GM12801 (cell line): ENCODE data around the gene BICDL1.

Experiments used
- TF ChIP-seq, protein P1 (sequence below): IDR thresholded peaks from one replicate; pipeline ENCODE4 v1.5.1; 2011; ENCODE audit warnings: control low read depth; ENCODE audit not compliant: insufficient read length; ENCODE audit errors: extremely low read depth

BICDL1 gene

DNA sequence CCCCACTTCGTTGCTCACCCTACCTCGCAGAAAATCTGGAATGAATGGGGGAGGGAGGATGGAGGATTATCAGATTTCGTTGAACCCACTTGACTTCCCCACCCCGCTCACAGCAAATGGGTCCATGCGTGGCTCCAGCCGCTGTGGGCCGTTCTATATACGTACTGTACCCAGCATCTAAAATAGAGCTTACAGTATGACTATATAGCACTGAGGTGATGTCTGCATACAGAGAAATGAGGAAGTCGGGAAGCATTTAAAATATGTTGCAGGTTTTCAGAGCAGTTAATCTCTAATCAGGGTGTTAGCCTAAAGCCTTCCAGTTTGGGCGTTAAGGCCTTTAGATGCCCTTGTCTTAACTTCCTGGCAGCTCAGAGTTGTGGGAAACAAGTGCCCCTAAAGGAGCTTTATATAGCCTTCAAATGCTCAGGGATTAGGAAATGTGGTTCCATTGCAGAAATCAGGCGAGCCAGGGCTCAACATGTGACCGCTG, 1.4 kb downstream of the BICDL1 start:
- TF ChIP-seq, protein P1, sequence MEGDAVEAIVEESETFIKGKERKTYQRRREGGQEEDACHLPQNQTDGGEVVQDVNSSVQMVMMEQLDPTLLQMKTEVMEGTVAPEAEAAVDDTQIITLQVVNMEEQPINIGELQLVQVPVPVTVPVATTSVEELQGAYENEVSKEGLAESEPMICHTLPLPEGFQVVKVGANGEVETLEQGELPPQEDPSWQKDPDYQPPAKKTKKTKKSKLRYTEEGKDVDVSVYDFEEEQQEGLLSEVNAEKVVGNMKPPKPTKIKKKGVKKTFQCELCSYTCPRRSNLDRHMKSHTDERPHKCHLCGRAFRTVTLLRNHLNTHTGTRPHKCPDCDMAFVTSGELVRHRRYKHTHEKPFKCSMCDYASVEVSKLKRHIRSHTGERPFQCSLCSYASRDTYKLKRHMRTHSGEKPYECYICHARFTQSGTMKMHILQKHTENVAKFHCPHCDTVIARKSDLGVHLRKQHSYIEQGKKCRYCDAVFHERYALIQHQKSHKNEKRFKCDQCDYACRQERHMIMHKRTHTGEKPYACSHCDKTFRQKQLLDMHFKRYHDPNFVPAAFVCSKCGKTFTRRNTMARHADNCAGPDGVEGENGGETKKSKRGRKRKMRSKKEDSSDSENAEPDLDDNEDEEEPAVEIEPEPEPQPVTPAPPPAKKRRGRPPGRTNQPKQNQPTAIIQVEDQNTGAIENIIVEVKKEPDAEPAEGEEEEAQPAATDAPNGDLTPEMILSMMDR, result no peak

DNA sequence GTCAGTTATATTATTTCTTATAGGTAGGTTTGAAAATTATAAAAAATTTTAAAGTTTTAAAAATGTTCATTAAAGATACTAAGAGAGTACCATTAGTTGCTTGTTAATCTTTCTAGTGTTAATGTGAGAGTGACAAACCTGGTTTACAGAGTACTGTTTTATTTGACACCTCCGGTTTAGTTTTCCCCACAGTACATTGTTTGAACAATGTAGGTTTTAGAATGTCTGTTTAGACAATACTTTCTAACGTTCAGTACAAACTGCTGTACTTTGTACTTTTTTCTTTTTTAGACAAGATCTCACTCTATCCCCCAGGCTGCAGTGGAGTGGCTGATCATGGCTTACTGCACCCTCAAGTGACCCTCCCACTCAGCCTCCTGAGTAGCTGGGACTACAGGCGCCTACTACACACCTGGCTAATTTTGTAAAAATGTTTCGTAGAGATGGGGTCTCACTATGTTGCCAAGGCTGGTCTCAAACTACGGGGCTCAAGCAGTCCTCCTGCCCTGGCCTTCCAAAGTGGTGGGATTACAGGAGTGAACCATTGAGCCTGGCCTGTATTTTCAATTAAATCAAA, 3.2 kb downstream of the BICDL1 start:
- TF ChIP-seq, protein P1, result no peak

DNA sequence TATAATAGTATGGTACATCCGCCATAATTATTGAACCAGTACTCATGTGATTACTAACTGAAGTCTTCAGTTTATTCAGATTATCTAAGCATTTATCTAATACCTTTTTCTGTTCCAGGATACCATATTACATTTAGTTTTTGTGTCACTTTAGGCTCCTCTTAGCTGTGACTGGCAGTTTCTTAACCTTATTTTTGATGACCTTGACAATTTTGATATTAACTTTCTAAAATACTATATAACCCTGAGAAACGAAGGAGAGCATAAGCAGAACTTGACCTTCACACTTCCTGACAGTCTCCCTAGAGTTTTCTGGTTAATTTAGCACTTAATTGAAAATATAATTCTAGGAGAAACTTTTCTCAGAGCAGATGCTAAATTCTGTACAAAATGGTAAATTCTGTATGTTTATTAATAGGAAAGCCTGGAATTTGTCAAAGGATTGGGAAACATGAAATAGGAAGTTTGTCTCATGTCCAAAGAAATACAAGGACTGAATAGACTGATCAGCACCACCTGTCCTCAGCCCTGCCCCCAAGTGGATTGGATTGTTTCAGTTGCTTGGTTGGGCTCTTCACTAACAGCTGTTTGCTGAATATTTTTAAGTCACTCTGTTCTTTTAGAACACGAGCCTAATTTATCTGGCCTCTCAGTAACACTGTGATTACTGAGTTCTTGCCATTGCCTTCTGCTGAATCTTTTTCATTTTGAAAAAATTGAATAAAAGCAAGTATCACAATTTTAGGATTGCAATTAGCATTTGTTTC, 6.0 kb downstream of the BICDL1 start:
- TF ChIP-seq, protein P1, result no peak

DNA sequence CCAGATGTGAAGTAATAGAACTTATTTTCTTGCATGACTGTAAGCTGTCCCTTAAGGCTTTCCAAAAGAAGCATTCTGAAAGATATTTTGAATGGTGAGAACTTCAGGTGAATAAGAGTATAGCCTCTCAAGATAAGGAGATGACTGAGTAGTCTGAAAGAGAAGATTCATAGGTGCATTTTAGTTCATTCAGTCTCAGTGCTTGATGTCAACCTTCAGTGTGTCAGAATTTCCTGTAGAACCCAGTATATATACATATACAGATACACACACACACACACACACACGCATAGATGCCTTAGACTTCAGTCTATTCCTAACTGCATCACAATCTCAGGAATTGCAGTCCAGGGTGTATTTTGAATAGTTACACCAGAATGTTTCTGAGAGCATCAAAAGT, 7.4 kb downstream of the BICDL1 start:
- TF ChIP-seq, protein P1, result no peak

DNA sequence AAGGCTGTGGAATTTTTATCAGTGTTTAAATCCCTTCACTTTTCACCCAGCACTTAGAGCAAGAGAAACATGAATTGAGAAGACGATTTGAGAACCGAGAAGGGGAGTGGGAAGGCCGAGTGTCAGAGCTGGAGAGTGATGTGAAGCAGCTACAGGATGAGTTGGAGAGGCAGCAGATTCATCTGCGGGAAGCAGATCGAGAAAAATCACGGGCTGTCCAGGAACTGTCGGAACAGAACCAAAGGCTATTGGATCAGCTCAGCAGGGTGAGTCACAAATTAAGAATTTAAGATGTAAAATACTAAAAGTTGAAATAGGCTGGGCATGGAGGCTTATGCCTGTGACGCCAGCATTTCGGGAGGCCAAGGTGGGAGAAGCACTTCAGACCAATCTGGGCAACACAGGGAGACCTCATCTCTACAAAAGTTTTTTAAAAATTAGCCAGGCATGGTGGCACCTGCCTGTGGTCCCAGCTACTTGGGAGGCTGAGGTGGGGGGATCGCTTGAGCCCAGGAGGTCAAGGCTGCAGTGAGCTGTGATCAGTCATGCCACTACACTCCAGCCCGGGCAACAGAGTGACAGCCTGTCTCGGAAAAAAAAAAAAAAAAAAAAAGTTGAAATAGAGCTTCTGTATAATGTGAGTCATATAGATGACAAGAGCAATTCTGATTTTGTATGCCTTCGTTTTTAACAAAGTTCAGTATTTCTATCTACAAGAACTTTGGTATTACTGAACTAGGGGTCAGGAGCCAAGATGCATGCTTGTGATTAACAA, 9.6 kb downstream of the BICDL1 start:
- TF ChIP-seq, protein P1, result no peak

DNA sequence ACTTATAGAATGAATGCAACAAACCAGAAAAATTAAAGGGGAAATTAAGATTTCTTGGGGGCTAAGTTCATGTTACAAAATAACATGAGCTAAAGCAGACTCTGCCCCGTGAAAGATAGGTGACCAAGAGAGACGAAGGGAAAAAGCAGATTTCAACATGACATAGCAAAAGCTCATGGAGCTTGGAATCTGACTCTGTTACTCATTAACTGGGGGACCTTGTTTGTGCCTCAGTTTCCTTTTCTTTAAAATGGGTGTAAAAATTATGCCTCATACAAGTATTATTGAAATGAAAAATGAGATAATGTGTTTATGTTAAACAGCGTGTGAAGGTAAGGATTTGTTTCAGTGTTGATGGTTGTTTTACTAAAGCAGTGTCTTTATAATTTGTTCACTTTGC, 11.5 kb downstream of the BICDL1 start:
- TF ChIP-seq, protein P1, result no peak

DNA sequence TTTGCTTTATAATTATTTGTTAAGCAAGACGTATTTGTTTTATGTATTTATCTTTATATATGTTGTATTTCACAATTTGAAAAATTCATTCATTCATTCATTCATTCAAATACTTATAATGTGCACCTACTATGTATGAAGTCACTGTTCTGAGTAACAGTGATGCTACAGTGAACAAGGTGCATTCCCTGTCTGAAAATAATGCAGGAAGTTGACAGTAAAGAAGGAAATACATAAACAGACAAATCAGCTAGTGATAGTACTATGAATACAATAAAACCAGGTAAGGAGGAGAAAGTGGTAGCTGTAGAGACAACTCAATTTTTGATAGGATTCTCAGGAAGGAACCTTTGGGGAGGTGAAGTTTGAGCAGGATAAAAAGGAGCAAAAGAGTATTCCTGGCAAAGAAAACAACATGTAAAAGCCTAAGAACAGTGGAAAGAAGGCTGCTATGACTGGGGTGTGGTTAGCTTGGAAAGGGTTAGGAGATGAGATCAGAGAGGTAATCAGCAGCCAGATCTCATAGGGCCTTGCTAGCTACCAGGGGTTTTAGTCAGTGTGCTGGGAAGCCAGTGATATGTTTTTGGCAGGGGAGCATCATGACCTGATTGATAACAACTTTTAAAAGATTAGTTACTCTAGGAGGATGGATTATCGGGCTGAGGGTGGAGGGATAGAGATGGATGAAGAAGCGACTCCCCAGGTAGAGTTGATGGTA, 17.4 kb downstream of the BICDL1 start:
- TF ChIP-seq, protein P1, result no peak
